NCI-H2107 (cell line): Measurements from ENCODE around the gene DACH1.

ENCODE experiments used
- DNase-seq: peaks from one replicate; lab custom pipeline; 2025; lab: John Stamatoyannopoulos, UW

DACH1 gene

GRCh38 chr13:71583581-71583980 lies 283.4 kb downstream of the DACH1 start:
- DNase-seq: no peak

GRCh38 chr13:71580614-71581013 lies 286.4 kb downstream of the DACH1 start:
- DNase-seq: no peak

- DNase-seq: no peak
Measured at GRCh38 chr13:71578048-71578447, 289.0 kb downstream of the DACH1 start.

GRCh38 chr13:71577127-71577526 lies 289.9 kb downstream of the DACH1 start:
- DNase-seq: no peak

- DNase-seq: no peak
Measured at GRCh38 chr13:71576571-71576970, 290.4 kb downstream of the DACH1 start.

GRCh38 chr13:71546881-71547280 lies 320.1 kb downstream of the DACH1 start:
- DNase-seq: no peak

GRCh38 chr13:71540098-71540497 lies 326.9 kb downstream of the DACH1 start:
- no peak for DNase-seq

- DNase-seq: no peak
Measured at GRCh38 chr13:71536201-71536600, 330.8 kb downstream of the DACH1 start.

GRCh38 chr13:71524613-71525304 lies 342.2 kb downstream of the DACH1 start:
- DNase-seq: no peak

GRCh38 chr13:71524245-71524612 lies 342.8 kb downstream of the DACH1 start:
- DNase-seq: no peak

- DNase-seq: no peak
Measured at GRCh38 chr13:71522941-71523526, 344.0 kb downstream of the DACH1 start.

- DNase-seq: no peak
Measured at GRCh38 chr13:71517004-71517403, 350.0 kb downstream of the DACH1 start.

- no peak for DNase-seq
Measured at GRCh38 chr13:71516521-71516920, 350.5 kb downstream of the DACH1 start.

- DNase-seq: no peak
Measured at GRCh38 chr13:71515744-71516038, 351.3 kb downstream of the DACH1 start.

GRCh38 chr13:71514900-71515743 lies 351.9 kb downstream of the DACH1 start:
- no peak for DNase-seq

GRCh38 chr13:71513411-71514033 lies 353.5 kb downstream of the DACH1 start:
- DNase-seq: no peak

- DNase-seq: no peak
Measured at GRCh38 chr13:71503781-71504180, 363.2 kb downstream of the DACH1 start.

- no peak for DNase-seq
Measured at GRCh38 chr13:71499944-71500514, 367.0 kb downstream of the DACH1 start.

- DNase-seq: no peak
Measured at GRCh38 chr13:71499235-71499634, 367.8 kb downstream of the DACH1 start.

- DNase-seq: no peak
Measured at GRCh38 chr13:71493189-71493588, 373.8 kb downstream of the DACH1 start.

GRCh38 chr13:71492346-71492871 lies 374.6 kb downstream of the DACH1 start:
- DNase-seq: no peak

- no peak for DNase-seq
Measured at GRCh38 chr13:71491010-71491409, 376.0 kb downstream of the DACH1 start.
